ENCODE data around the gene DPY19L1. TPM values are rescaled to one million over a fixed set of nuclear protein-coding genes. Genes with fewer than 3 reads are reported as not detected.

DPY19L1 gene
- polyA plus RNA-seq, 1 donor from 2014 or later, result 6.3 TPM

DNA sequence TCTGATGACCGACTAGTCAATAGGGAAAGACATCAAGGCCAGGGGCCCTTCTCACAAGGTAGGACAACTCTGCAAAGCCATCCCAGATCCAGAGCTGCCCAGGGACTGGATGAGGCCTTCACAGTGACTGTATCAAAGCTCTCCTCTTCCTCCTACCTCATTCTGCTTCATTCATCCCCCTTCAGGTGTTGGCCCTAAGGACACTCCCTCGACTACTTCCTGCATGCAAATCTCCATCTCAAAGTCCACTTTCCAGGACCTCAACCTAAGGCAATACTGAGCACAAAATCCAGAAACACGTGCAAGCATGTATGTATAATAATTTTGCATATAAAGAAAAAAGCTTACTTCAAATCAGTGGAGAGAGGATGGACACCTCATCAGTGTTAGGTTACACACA is 25.1 kb downstream of the DPY19L1 start:
- no peaks in the 10 kb centered on the region for H3F3A ChIP-seq (ENCODE audit: insufficient read depth, low read length, poor library complexity, severe bottlenecking)
- H3K36me3 ChIP-seq (ENCODE audit: insufficient read depth, low read length), result no peaks in the 10 kb centered on the region
- H3K9ac ChIP-seq (ENCODE audit: low read length), result no peak overlapping the region
- H3K79me2 ChIP-seq (replicated peaks; ENCODE audit: insufficient read depth, low read length), result no peaks in the 10 kb centered on the region
- no peak overlapping the region for H3K27ac ChIP-seq (ENCODE audit: low read length)
- H3K9me2 ChIP-seq (ENCODE audit: insufficient read depth, low read length), result no peaks in the 10 kb centered on the region
- TF ChIP-seq MXI1 (conservative IDR thresholded peaks at IDR 0.05; ENCODE audit: poor library complexity, severe bottlenecking) (no peak), POLR2AphosphoS5 (IDR thresholded peaks at IDR 0.05) (no peak), TAF1 (IDR thresholded peaks at IDR 0.05; ENCODE audit: low read depth) (no peak), RAD21 (conservative IDR thresholded peaks at IDR 0.05) (no peak), EP300 (conservative IDR thresholded peaks at IDR 0.05; ENCODE audit: poor library complexity, severe bottlenecking) (no peak), REST (IDR thresholded peaks at IDR 0.05; ENCODE audit: borderline replicate concordance) (no peak), EZH2 (IDR thresholded peaks at IDR 0.05; ENCODE audit: borderline replicate concordance, insufficient read depth, low read length, poor library complexity, severe bottlenecking) (no peak), CTCF (IDR thresholded peaks at IDR 0.05; ENCODE audit: poor library complexity, severe bottlenecking) (no peak), SMC3 (conservative IDR thresholded peaks at IDR 0.05; ENCODE audit: poor library complexity) (no peak)
- no peak overlapping the region for H2AFZ ChIP-seq (ENCODE audit: low read depth, low read length)
- H3K27me3 ChIP-seq (ENCODE audit: insufficient read depth, low read depth, low read length), result no peaks in the 10 kb centered on the region
- H3K9me3 ChIP-seq (ENCODE audit: low read length), result no peaks in the 10 kb centered on the region
- H4K20me1 ChIP-seq (ENCODE audit: insufficient read depth), result no peaks in the 10 kb centered on the region
- H3K4me2 ChIP-seq (ENCODE audit: low read length), result no peak overlapping the region
- no peak overlapping the region for H3K4me3 ChIP-seq (ENCODE audit: low read length)

GRCh38 chr7:35011085-35011484 is 26.2 kb downstream of the DPY19L1 start:
- Histone ChIP-seq H3K36me3 (ENCODE audit: insufficient read depth, low read length) (no peaks in the 10 kb centered on the region), H2AFZ (ENCODE audit: low read depth, low read length) (no peak overlapping the region), H3K9me2 (ENCODE audit: insufficient read depth, low read length) (no peaks in the 10 kb centered on the region), H4K20me1 (ENCODE audit: insufficient read depth) (no peaks in the 10 kb centered on the region), H3K9me3 (ENCODE audit: low read length) (no peaks in the 10 kb centered on the region), H3K27me3 (ENCODE audit: insufficient read depth, low read depth, low read length) (no peaks in the 10 kb centered on the region), H3F3A (ENCODE audit: insufficient read depth, low read length, poor library complexity, severe bottlenecking) (no peaks in the 10 kb centered on the region), H3K9ac (ENCODE audit: low read length) (no peak overlapping the region), H3K27ac (ENCODE audit: low read length) (no peak overlapping the region), H3K79me2 (replicated peaks; ENCODE audit: insufficient read depth, low read length) (no peaks in the 10 kb centered on the region), H3K4me2 (ENCODE audit: low read length) (no peak overlapping the region), H3K4me3 (ENCODE audit: low read length) (no peak overlapping the region)
- no peak for TF ChIP-seq EP300 (conservative IDR thresholded peaks at IDR 0.05; ENCODE audit: poor library complexity, severe bottlenecking)
- no peak for TF ChIP-seq EZH2 (IDR thresholded peaks at IDR 0.05; ENCODE audit: borderline replicate concordance, insufficient read depth, low read length, poor library complexity, severe bottlenecking)
- TF ChIP-seq RAD21 (conservative IDR thresholded peaks at IDR 0.05), result no peak
- TF ChIP-seq REST (IDR thresholded peaks at IDR 0.05; ENCODE audit: borderline replicate concordance), result no peak
- TF ChIP-seq TAF1 (IDR thresholded peaks at IDR 0.05; ENCODE audit: low read depth), result no peak
- no peak for TF ChIP-seq SMC3 (conservative IDR thresholded peaks at IDR 0.05; ENCODE audit: poor library complexity)
- no peak for TF ChIP-seq POLR2AphosphoS5 (IDR thresholded peaks at IDR 0.05)
- TF ChIP-seq MXI1 (conservative IDR thresholded peaks at IDR 0.05; ENCODE audit: poor library complexity, severe bottlenecking), result no peak
- no peak for TF ChIP-seq CTCF (IDR thresholded peaks at IDR 0.05; ENCODE audit: poor library complexity, severe bottlenecking)

Measured in neural cell (in vitro differentiated cells).